GM12878 (cell line): Measurements from ENCODE around the gene BMAL1. TPM values are rescaled to one million over a fixed set of nuclear protein-coding genes. Genes with fewer than 3 reads are reported as not detected.

Experiments
- ATAC-seq: fragments of 200-7000 bp; cut with Tn5 transposase; 3 replicates; pipeline ENCODE4 v1.9.1; 2020; ENCODE audit warnings: mild to moderate bottlenecking, moderate library complexity
- BruUV-seq: library from RNA; stranded (reverse); fragments of 400-500 nt; replicated peaks from 2 replicates; lab custom pipeline; 2021; lab: Mats Ljungman, UMichigan
- CTCF ChIA-PET: fragments of 300-600 bp; sonication (Branson Sonifier 250); formaldehyde crosslinking; extraction: SDS; loops from one replicate; lab custom pipeline; 2021; ENCODE audit warnings: inconsistent platforms; lab: Yijun Ruan, JAX
- POLR2A ChIA-PET: fragments of 350-600 bp; formaldehyde crosslinking; extraction: SDS; loops from one replicate; lab custom pipeline; 2021; ENCODE audit warnings: inconsistent platforms; lab: Charles Lee
- RAD21 ChIA-PET: fragments of 300-600 bp; sonication (Branson Sonifier 250); formaldehyde crosslinking; loops from one replicate; lab custom pipeline; 2023; ENCODE audit warnings: antibody characterized with exemption; ENCODE audit not compliant: unreplicated experiment; lab: Charles Lee
- SMC1A ChIA-PET: fragments of 300-600 bp; sonication (Branson Sonifier 250); formaldehyde crosslinking; loops from one replicate; lab custom pipeline; 2023; ENCODE audit not compliant: unreplicated experiment, uncharacterized antibody; lab: Charles Lee
- DNase-seq: peaks from one replicate; pipeline ENCODE4 v3.0.0-alpha.2; 2011; ENCODE audit warnings: low read depth, low spot score
- FAIRE-seq: peaks from 3 replicates; lab custom pipeline; 2011; peaks lifted over from hg19 to GRCh38; lab: Jason Lieb, UNC
- H2AFZ ChIP-seq: 2 replicates; pipeline ENCODE4 v1.6.0; 2011; ENCODE audit warnings: low read depth, low read length, control low read depth; ENCODE audit not compliant: control insufficient read depth
- H3K27ac ChIP-seq: 2 replicates; pipeline ENCODE4 v1.5.1; 2011; ENCODE audit warnings: control low read depth; ENCODE audit not compliant: control insufficient read depth, insufficient read depth
- H3K27me3 ChIP-seq, 2 experiments: replicated peaks in 1 of 2; 2 replicates each; pipeline versions ENCODE4 v1.6.0 to v1.6.1; 2011; ENCODE audit warnings: low read length in 1 of 2; ENCODE audit not compliant: control insufficient read depth in 2 of 2, insufficient read depth in 2 of 2
- H3K36me3 ChIP-seq, 2 experiments: 2 replicates each; pipeline ENCODE4 v1.5.1; 2011; ENCODE audit warnings: low read length in 1 of 2; ENCODE audit not compliant: control insufficient read depth in 2 of 2, insufficient read depth in 2 of 2
- H3K4me1 ChIP-seq: 2 replicates; pipeline ENCODE4 v1.6.1; 2011; ENCODE audit warnings: mild to moderate bottlenecking, low read length, moderate library complexity, mixed read lengths; ENCODE audit not compliant: control insufficient read depth, insufficient read depth
- H3K4me2 ChIP-seq: 2 replicates; pipeline ENCODE4 v1.6.0; 2011; ENCODE audit warnings: control low read depth; ENCODE audit not compliant: control insufficient read depth, insufficient read depth
- H3K4me3 ChIP-seq: fragments of 200-600 bp; sonication (generic); 2 replicates; pipeline ENCODE4 v1.5.1; 2016
- H3K79me2 ChIP-seq: 2 replicates; pipeline ENCODE4 v1.6.0; 2011; ENCODE audit warnings: low read length; ENCODE audit not compliant: control insufficient read depth, insufficient read depth
- H3K9ac ChIP-seq: 2 replicates; pipeline ENCODE4 v1.8.0; 2011; ENCODE audit warnings: low read length, control low read depth, mixed read lengths; ENCODE audit not compliant: control insufficient read depth, insufficient read depth
- H3K9me3 ChIP-seq: replicated peaks from 3 replicates; pipeline ENCODE4 v1.5.1; 2011; ENCODE audit warnings: mild to moderate bottlenecking, low read length; ENCODE audit not compliant: control insufficient read depth, insufficient read depth
- H4K20me1 ChIP-seq: 2 replicates; pipeline ENCODE4 v1.6.0; 2011; ENCODE audit not compliant: control insufficient read depth, insufficient read depth
- EGR1 ChIP-seq, 2 experiments: IDR thresholded peaks; 1 replicate in 1 of 2; 2 replicates in 1 of 2; pipeline ENCODE4 v1.6.1; 2011 to 2012; ENCODE audit warnings: low read depth in 2 of 2, low read length in 2 of 2, borderline replicate concordance in 1 of 2, mild to moderate bottlenecking in 1 of 2, moderate library complexity in 1 of 2
- HDAC2 ChIP-seq: fragments of 200-600 bp; sonication (generic); IDR thresholded peaks from 2 replicates; pipeline ENCODE4 v1.6.1; 2017
- HDGF ChIP-seq: fragments of 450-650 bp; IDR thresholded peaks from 2 replicates; pipeline ENCODE4 v1.6.1; 2016; ENCODE audit warnings: antibody characterized with exemption
- IKZF1 ChIP-seq: fragments of 450-650 bp; conservative IDR thresholded peaks from 2 replicates; pipeline ENCODE4 v1.6.1; 2017; ENCODE audit warnings: antibody characterized with exemption, mild to moderate bottlenecking
- IKZF2 ChIP-seq, 2 experiments: fragments of 450-650 bp; IDR thresholded peaks; 2 replicates each; pipeline ENCODE4 v1.6.1; 2017; ENCODE audit warnings: mild to moderate bottlenecking in 2 of 2, moderate library complexity in 2 of 2
- MAX ChIP-seq: IDR thresholded peaks from 2 replicates; pipeline ENCODE4 v1.6.1; 2012; ENCODE audit warnings: low read depth, low read length, improper control_type of control experiment
- MTA2 ChIP-seq: fragments of 450-650 bp; IDR thresholded peaks from 2 replicates; pipeline ENCODE4 v1.6.1; 2016; ENCODE audit warnings: low read depth, mild to moderate bottlenecking, moderate library complexity
- POLR2AphosphoS5 ChIP-seq: IDR thresholded peaks from 2 replicates; pipeline ENCODE4 v1.6.1; 2011; ENCODE audit warnings: mild to moderate bottlenecking, low read length, inconsistent platforms
- RAD51 ChIP-seq: fragments of 450-650 bp; IDR thresholded peaks from 2 replicates; pipeline ENCODE4 v1.6.1; 2016; ENCODE audit warnings: moderate library complexity, mild to moderate bottlenecking, inconsistent platforms
- RUNX3 ChIP-seq: IDR thresholded peaks from 2 replicates; pipeline ENCODE4 v1.6.1; 2012; ENCODE audit warnings: low read length, inconsistent platforms
- SIX5 ChIP-seq: IDR thresholded peaks from 2 replicates; pipeline ENCODE4 v1.6.1; 2011; ENCODE audit warnings: mild to moderate bottlenecking, low read depth, low read length, moderate library complexity; ENCODE audit not compliant: severe bottlenecking
- SP1 ChIP-seq: IDR thresholded peaks from one replicate; pipeline ENCODE4 v1.6.1; 2011; ENCODE audit warnings: low read depth, low read length
- SPI1 ChIP-seq: IDR thresholded peaks from 2 replicates; pipeline ENCODE4 v1.6.1; 2011; ENCODE audit warnings: low read depth, mild to moderate bottlenecking, low read length, moderate library complexity, borderline replicate concordance; ENCODE audit not compliant: insufficient read depth
- TCF3 ChIP-seq: IDR thresholded peaks from 2 replicates; pipeline ENCODE4 v1.6.1; 2012; ENCODE audit warnings: low read depth, mild to moderate bottlenecking, low read length, borderline replicate concordance; ENCODE audit not compliant: insufficient read depth
- ZNF207 ChIP-seq: fragments of 450-650 bp; IDR thresholded peaks from 2 replicates; pipeline ENCODE4 v1.6.1; 2014; ENCODE audit warnings: antibody characterized with exemption, mild to moderate bottlenecking, borderline replicate concordance
- ZNF687 ChIP-seq: fragments of 450-650 bp; IDR thresholded peaks from 2 replicates; pipeline ENCODE4 v1.6.1; 2017; ENCODE audit warnings: mild to moderate bottlenecking, moderate library complexity
- WGBS: methylation state at CpG from one replicate; pipeline ENCODE4 v1.1.6; 2016; ENCODE audit warnings: low lambda C conversion rate; ENCODE audit not compliant: insufficient replicate concordance, insufficient coverage; ENCODE audit errors: missing lambda C conversion rate; 5-methylcytosine and 5-hydroxymethylcytosine counted together
- in situ Hi-C: fragments of 300-500 bp; cut with MboI; formaldehyde crosslinking; loops from 9 replicates; pipeline ENCODE4 v1.14.3; 2018; ENCODE audit warnings: mixed read lengths
- intact Hi-C: fragments of 100-400 bp; cut with micrococcal nuclease; formaldehyde crosslinking; loops from one replicate; pipeline ENCODE4 v1.14.2; 2022; ENCODE audit not compliant: unreplicated experiment
- polyA plus RNA-seq, 11 experiments: library from polyadenylated mRNA; depleted of rRNA in 4 of 11; unstranded in 6 of 11; stranded (reverse) in 5 of 11; fragments of >200 nt; fragmentation: Nextera tagmentation in 4 of 11; fragmentation: Illumina TruSeq in 1 of 11; extraction: Ambion mirVana in 4 of 11; extraction: Trizol in 1 of 11; gene quantifications; 1 replicate in 1 of 11; 2 replicates in 10 of 11; pipeline versions ENCODE4 v1.2.1 to v1.2.3, GENCODE V29; 2011 to 2016; ENCODE audit warnings: inconsistent platforms in 2 of 11, missing spikeins in 2 of 11, low read depth in 1 of 11
- total RNA-seq, 4 experiments: library from RNA; depleted of rRNA in 3 of 4; stranded (reverse); fragments of >200 nt in 3 of 4; fragmentation: Illumina TruSeq in 1 of 4; extraction: Trizol in 1 of 4; gene quantifications; 2 replicates each; pipeline versions ENCODE4 v1.2.1 to v1.2.3, GENCODE V29; 2013 to 2021

The BMAL1 gene
- total and polyA plus RNA-seq, 10 of the 15 experiments (the other 5 are each of a cell fraction or from before 2014, with no cell fraction given): 3.5 to 40.6 (median 13.6) TPM

- TF ChIP-seq MTA2 (no peak), SP1 (no peak), ZNF207 (no peak), EGR1 (IDR thresholded peaks at IDR 0.05; ENCODE audit: borderline replicate concordance in 1 of 2, low read depth in 2 of 2, low read length in 2 of 2) (no peak)
- TF ChIP-seq, all 136 proteins: peak for 0
Observed at GRCh38 chr11:13302420-13302958, 24.9 kb downstream of the BMAL1 start (continued).

- H3K9me3 ChIP-seq: no peaks in the 10 kb centered on the region; the same call in 1 of the 3 replicates
- ChIA-PET RAD21 (interaction anchor here (1.3 to 1.8 kb wide), 2 partner anchors 12 to 24 kb away, joined by 5 read pairs; no protein-coding TSS in a partner anchor), CTCF (interaction anchor here (1.4 kb wide), 1 partner anchor 39 kb away, joined by 7 read pairs; no protein-coding TSS in a partner anchor), SMC1A (interaction anchor here (1.2 to 3.4 kb wide), 7 partner anchors 11 to 67 kb away, joined by 3 to 23 read pairs (median 7); no protein-coding TSS in a partner anchor), POLR2A (interaction anchor here (0.7 to 1.4 kb wide), 3 partner anchors 11 to 15 kb away, joined by 3 to 4 read pairs (median 3); no protein-coding TSS in a partner anchor)
- peaks cover 42% of the 10 kb centered on the region for H3K79me2 ChIP-seq
- no peaks in the 10 kb centered on the region; the same call in 1 of the 2 replicates for H4K20me1 ChIP-seq
- no peak for DNase-seq
- peaks cover 0 to 1% of the 10 kb centered on the region in 2 experiments; a peak in 2 of 4 replicates for H3K36me3 ChIP-seq
- H3K4me1 ChIP-seq: peaks cover 16% of the 10 kb centered on the region
- WGBS: 84% methylated on average over 10 of the region's 10 CpGs
- no peaks in the 10 kb centered on the region for H3K27me3 ChIP-seq
- peak; percentile 78 for ATAC-seq
- no peak overlapping the region for H3K4me3 ChIP-seq
- in situ Hi-C loops: no loop called here
- no peak overlapping the region for H2AFZ ChIP-seq
- no TSS peak for BruUV-seq
- H3K4me2 ChIP-seq: peak overlapping the region; percentile 17; the same call in 1 of the 2 replicates
- H3K27ac ChIP-seq: no peak overlapping the region; the same call in 1 of the 2 replicates
- H3K9ac ChIP-seq: no peak overlapping the region
- intact Hi-C loops: no loop called here
- FAIRE-seq: no peak
- TF ChIP-seq RAD51 (peak; percentile 87), HDAC2 (no peak), HDGF (peak; percentile 49; the same call in 1 of the 2 replicates), SIX5 (peak; percentile 23), TCF3 (no peak), RUNX3 (peak; percentile 39), MAX (peak; percentile 55; the same call in 1 of the 2 replicates), ZNF687 (peak; percentile 86), IKZF1 (peak; percentile 17), IKZF2 (IDR thresholded peaks at IDR 0.05) (peak in 1 of 2 experiments; percentile 28; a peak in 1 of 4 replicates), SPI1 (peak; percentile 97), POLR2AphosphoS5 (no peak)
Observed at GRCh38 chr11:13303668-13304649, 26.4 kb downstream of the BMAL1 start.
